GM12874 (cell line): ENCODE data around the gene SHF.
A peak's percentile ranks its signal among the peaks of the same experiment; 100 is the strongest.

Source experiments
- TF ChIP-seq, protein P1 (sequence below): IDR thresholded peaks from 2 replicates; pipeline ENCODE4 v1.5.1; 2011; ENCODE audit warnings: low read depth, mild to moderate bottlenecking, control low read depth, low read length, moderate library complexity; ENCODE audit not compliant: insufficient read depth

Gene SHF

DNA sequence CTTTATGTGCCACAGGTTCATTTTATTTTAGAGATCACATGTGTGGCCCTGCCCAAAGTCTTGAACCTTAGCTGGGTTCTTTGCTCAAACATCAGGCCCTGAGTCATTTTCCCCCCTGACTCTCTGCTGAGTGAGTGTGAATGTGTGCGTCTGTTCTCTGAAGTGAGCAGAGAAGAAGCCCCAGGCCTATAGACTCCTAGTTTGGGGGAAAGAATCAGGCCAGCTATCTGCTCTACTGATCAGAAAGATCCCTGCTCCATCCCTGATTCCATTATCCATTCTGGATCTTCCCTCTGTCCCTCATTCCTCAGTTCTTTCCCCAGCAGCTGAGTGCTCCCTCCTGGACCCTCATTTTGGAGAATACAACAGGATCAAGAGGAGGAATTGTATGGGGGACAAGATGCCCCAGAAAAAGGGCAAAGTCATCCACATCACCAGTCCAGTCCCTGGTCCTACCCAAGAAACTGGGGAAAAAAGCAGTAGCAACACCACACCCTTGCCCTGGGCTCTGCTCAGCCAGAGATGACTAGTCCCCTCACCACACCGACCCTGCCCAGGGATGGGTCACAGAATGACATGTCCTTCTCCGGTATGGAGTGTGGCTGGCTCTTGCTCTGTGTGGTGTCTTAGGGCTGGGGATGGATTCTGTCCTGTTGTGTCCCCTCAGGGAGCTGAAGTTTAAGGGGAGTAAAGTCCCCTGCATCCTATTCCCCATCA is 54.8 kb downstream of the SHF start:
- TF ChIP-seq, protein P1, sequence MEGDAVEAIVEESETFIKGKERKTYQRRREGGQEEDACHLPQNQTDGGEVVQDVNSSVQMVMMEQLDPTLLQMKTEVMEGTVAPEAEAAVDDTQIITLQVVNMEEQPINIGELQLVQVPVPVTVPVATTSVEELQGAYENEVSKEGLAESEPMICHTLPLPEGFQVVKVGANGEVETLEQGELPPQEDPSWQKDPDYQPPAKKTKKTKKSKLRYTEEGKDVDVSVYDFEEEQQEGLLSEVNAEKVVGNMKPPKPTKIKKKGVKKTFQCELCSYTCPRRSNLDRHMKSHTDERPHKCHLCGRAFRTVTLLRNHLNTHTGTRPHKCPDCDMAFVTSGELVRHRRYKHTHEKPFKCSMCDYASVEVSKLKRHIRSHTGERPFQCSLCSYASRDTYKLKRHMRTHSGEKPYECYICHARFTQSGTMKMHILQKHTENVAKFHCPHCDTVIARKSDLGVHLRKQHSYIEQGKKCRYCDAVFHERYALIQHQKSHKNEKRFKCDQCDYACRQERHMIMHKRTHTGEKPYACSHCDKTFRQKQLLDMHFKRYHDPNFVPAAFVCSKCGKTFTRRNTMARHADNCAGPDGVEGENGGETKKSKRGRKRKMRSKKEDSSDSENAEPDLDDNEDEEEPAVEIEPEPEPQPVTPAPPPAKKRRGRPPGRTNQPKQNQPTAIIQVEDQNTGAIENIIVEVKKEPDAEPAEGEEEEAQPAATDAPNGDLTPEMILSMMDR: no peak

DNA sequence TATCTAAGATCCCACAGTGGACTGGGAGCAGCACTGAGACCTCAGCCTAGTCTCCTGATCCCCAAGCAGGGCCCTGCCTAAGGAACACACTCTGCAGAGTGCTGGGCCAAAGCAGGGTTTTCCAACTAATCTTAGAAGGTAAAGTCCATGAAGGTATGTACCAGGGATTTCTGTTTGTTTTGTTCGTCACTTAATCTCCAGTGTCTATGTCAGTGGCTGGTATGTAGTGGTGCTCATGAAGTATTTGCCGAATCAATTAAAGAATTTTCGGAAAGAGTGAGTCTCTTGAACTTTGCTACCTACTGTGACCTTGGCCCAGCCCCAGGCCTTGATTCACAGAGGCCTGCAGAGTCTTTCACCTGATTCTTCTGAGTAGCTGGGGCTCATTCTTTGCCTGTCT is 56.3 kb downstream of the SHF start:
- TF ChIP-seq, protein P1: no peak

- TF ChIP-seq, protein P1: no peak
Measured at GRCh38 chr15:45130291-45131000, 57.3 kb downstream of the SHF start.

DNA sequence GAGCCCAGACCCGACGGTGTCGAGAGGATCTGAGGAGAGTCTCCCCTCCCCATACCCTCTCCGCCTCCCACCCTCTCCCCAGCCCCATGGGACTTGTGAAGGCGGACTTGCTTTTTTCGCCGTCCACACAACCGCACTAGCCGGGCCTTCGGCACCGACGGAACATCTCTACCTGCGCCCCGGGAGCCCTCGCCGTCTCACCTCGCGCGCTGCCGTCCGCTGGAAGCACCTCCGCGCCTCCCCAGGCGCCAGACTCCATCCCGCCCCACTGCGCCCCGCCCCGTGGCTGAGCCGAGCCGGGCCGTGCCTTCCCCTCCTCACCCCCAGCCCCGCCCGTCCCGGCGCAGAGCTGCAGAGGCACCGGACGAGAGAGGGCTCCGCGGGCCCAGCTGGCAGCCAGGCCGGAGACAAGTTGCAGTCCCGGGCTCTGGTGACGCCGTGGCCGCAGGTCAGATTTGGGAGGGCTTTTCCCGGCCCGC is 58.1 kb downstream of the SHF start, which contains the start of the genes DUOX1 and DUOXA1:
Gene DUOX1, plus strand, starts transcription at position 344 of the 479 bp plus-strand sequence. CDS start 1,973 bp downstream, outside the sequence.
Gene DUOXA1, minus strand, starts transcription at position 229 of the 479 bp plus-strand sequence. CDS start 6,865 bp downstream, outside the sequence.
- TF ChIP-seq, protein P1: no peak

DNA sequence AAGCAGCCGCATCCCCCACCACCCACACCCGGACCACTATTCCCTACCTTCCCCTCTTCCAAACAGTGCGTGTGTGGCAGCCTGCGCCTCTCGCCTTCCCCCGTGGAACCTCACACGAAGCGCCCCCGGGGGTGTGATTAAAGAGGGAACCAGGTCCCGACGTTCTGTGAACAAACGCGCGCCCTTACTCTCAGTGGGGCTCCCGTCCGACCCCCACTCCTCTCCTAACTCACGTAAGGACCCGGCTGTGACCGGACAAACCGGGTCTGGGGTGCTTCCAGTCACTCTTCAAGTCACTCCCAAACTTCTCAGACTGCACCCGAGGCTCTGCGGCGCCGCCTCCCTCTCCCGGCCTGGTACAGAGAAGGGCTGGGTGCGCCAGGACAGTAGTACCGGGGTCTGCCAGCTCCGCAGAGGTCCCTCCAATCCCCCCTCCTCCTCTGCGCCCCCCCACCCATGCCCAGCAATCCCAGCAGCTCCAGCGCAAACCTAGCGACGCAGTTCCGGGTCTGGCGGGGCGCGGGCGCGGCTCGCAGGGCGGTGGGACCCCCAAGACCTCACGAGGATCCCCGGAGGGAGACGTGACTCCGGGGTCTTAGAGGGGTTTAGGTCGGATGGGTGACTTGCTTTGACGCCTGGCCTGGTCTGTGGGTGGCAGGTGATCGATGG is 58.7 kb downstream of the SHF start:
- TF ChIP-seq, protein P1: no peak

DNA sequence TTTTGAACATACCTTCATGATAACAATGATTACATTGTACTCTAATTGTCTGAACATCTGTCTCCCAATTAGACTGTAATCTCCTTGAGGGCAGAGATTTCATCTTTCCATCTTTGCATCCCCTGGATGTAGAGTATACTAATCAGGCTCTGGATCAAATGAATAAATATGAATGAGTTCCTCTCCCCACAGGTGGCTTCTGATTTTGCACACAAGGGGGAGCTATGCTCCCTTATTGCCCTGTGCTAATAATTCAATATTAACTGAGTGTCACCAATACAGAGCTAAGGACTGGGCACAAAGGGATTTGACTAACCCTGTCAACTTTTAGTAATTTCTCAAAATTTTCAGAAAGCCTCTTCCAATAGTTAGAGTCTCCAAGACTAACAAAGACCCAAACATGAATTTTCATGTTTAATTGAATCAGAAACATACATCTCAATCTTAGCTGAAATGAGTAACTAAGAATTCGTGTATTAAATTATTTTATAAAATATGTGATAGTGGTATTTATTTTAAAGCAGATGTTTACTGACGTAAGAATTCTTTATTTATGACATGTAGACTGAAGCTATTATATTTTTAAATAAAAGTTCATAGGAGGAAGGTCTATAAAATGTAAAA is 61.1 kb downstream of the SHF start:
- TF ChIP-seq, protein P1: peak; percentile 53; the same call in 1 of the 2 replicates

- TF ChIP-seq, protein P1: no peak
Measured at GRCh38 chr15:45123397-45123796, 64.4 kb downstream of the SHF start.
